ENCODE results near the gene SERPINA9. TPM values are rescaled to one million over a fixed set of nuclear protein-coding genes. Genes with fewer than 3 reads are reported as not detected.
"Not testable (repeated sequence)": the region's sequence is repeated elsewhere in the genome, so short reads cannot be mapped to it uniquely, and the experiment has no call there.

The SERPINA9 gene
- not detected for polyA plus RNA-seq

- DNase-seq: no peak
- no peak within 1 kb of the TSS for H3K4me3 Mint-ChIP-seq
- H3K4me1 Mint-ChIP-seq: peaks cover 0 to 4% of the 10 kb centered on the region in 2 donors
- peaks cover 0 to 19% (median 4%) of the 10 kb centered on the region in 6 donors for H3K9me3 Mint-ChIP-seq
- H3K27me3 Mint-ChIP-seq (ENCODE audit: low read depth in 3 of 3): peaks cover 3 to 4% (median 3%) of the 10 kb centered on the region in 3 donors
- no peak within 1 kb of the TSS for H3K27ac Mint-ChIP-seq
- no peaks in the 10 kb centered on the region for H3K36me3 Mint-ChIP-seq
These were observed at the start of gene SERPINA9 for GRCh38 chr14:94476023-94476422. SERPINA9 (minus strand) TSS chr14:94476197; CDS start chr14:94469840, 6,357 bp downstream.

GRCh38 chr14:94524093-94524492, 48.1 kb upstream of the SERPINA9 start:
- no peaks in the 10 kb centered on the region for H3K4me1 Mint-ChIP-seq
- H3K4me3 Mint-ChIP-seq: no peak overlapping the region
- H3K9me3 Mint-ChIP-seq: peaks cover 0 to 7% (median under 1%) of the 10 kb centered on the region in 6 donors
- no peaks in the 10 kb centered on the region for H3K36me3 Mint-ChIP-seq
- DNase-seq: no peak
- peaks cover 5 to 11% (median 7%) of the 10 kb centered on the region in 3 donors for H3K27me3 Mint-ChIP-seq (ENCODE audit: low read depth in 3 of 3)
- no peak overlapping the region for H3K27ac Mint-ChIP-seq

- H3K36me3 Mint-ChIP-seq: peaks cover 0 to 3% (median 0%) of the 10 kb centered on the region in 3 donors
- H3K27me3 Mint-ChIP-seq (ENCODE audit: low read depth in 3 of 3): peaks cover 5 to 9% (median 7%) of the 10 kb centered on the region in 3 donors
These were observed 47.3 kb upstream of the SERPINA9 start for GRCh38 chr14:94523265-94523664.

GRCh38 chr14:94522115-94522724, 46.2 kb upstream of the SERPINA9 start:
- peaks cover 0 to 9% (median 3%) of the 10 kb centered on the region in 6 donors for H3K9me3 Mint-ChIP-seq
- DNase-seq: no peak
- no peak overlapping the region for H3K27ac Mint-ChIP-seq
- H3K27me3 Mint-ChIP-seq (ENCODE audit: low read depth in 3 of 3): peaks cover 5 to 7% (median 7%) of the 10 kb centered on the region in 3 donors
- peaks cover 0 to 3% (median 0%) of the 10 kb centered on the region in 3 donors for H3K36me3 Mint-ChIP-seq
- no peaks in the 10 kb centered on the region for H3K4me1 Mint-ChIP-seq
- H3K4me3 Mint-ChIP-seq: no peak overlapping the region

More at GRCh38 chr14:94523265-94523664, 47.3 kb upstream of the SERPINA9 start:
- no peak overlapping the region for H3K27ac Mint-ChIP-seq
- H3K9me3 Mint-ChIP-seq: peaks cover 0 to 9% (median 3%) of the 10 kb centered on the region in 6 donors
- DNase-seq: no peak
- no peak overlapping the region for H3K4me3 Mint-ChIP-seq
- H3K4me1 Mint-ChIP-seq: no peaks in the 10 kb centered on the region

GRCh38 chr14:94521375-94522114, 45.5 kb upstream of the SERPINA9 start:
- no peak overlapping the region for H3K4me3 Mint-ChIP-seq

GRCh38 chr14:94517641-94518257, 41.8 kb upstream of the SERPINA9 start:
- peaks cover 0 to 3% (median 0%) of the 10 kb centered on the region in 3 donors for H3K36me3 Mint-ChIP-seq
- H3K27ac Mint-ChIP-seq: no peak overlapping the region
- no peaks in the 10 kb centered on the region for H3K4me1 Mint-ChIP-seq
- H3K9me3 Mint-ChIP-seq: peaks cover 0 to 9% (median 4%) of the 10 kb centered on the region in 6 donors
- H3K4me3 Mint-ChIP-seq: no peak overlapping the region
- peaks cover 3 to 9% (median 5%) of the 10 kb centered on the region in 3 donors for H3K27me3 Mint-ChIP-seq (ENCODE audit: low read depth in 3 of 3)
- no peak for DNase-seq

More at GRCh38 chr14:94521375-94522114, 45.5 kb upstream of the SERPINA9 start:
- DNase-seq: no peak
- Mint-ChIP-seq H3K27me3 (ENCODE audit: low read depth in 3 of 3) (peaks cover 6 to 10% (median 7%) of the 10 kb centered on the region in 3 donors), H3K9me3 (peaks cover 0 to 9% (median 3%) of the 10 kb centered on the region in 6 donors), H3K36me3 (peaks cover 0 to 3% (median 0%) of the 10 kb centered on the region in 3 donors), H3K4me1 (no peaks in the 10 kb centered on the region), H3K27ac (no peak overlapping the region)

GRCh38 chr14:94517248-94517640, 41.2 kb upstream of the SERPINA9 start:
- no peaks in the 10 kb centered on the region for H3K4me1 Mint-ChIP-seq
- peaks cover 0 to 9% (median 4%) of the 10 kb centered on the region in 6 donors for H3K9me3 Mint-ChIP-seq

GRCh38 chr14:94515856-94516255, 39.9 kb upstream of the SERPINA9 start:
- DNase-seq: no peak
- peaks cover 0 to 9% (median 4%) of the 10 kb centered on the region in 6 donors for H3K9me3 Mint-ChIP-seq
- H3K36me3 Mint-ChIP-seq: peaks cover 0 to 3% (median 0%) of the 10 kb centered on the region in 3 donors
- H3K27ac Mint-ChIP-seq: no peak overlapping the region
- H3K27me3 Mint-ChIP-seq (ENCODE audit: low read depth in 3 of 3): peaks cover 1 to 5% (median 4%) of the 10 kb centered on the region in 3 donors
- H3K4me3 Mint-ChIP-seq: no peak overlapping the region
- no peaks in the 10 kb centered on the region for H3K4me1 Mint-ChIP-seq

More at GRCh38 chr14:94517248-94517640, 41.2 kb upstream of the SERPINA9 start:
- Mint-ChIP-seq H3K27ac (no peak overlapping the region), H3K4me3 (no peak overlapping the region), H3K36me3 (peaks cover 0 to 3% (median 0%) of the 10 kb centered on the region in 3 donors), H3K27me3 (ENCODE audit: low read depth in 3 of 3) (peaks cover 3 to 9% (median 5%) of the 10 kb centered on the region in 3 donors)
- DNase-seq: no peak

GRCh38 chr14:94515426-94515825, 39.4 kb upstream of the SERPINA9 start:
- Mint-ChIP-seq H3K27ac (no peak overlapping the region), H3K4me1 (no peaks in the 10 kb centered on the region), H3K9me3 (peaks cover 0 to 9% (median 4%) of the 10 kb centered on the region in 6 donors), H3K27me3 (ENCODE audit: low read depth in 3 of 3) (peaks cover 1 to 5% (median 4%) of the 10 kb centered on the region in 3 donors), H3K4me3 (no peak overlapping the region), H3K36me3 (peaks cover 0 to 3% (median 0%) of the 10 kb centered on the region in 3 donors)
- DNase-seq: no peak

GRCh38 chr14:94514351-94514750, 38.4 kb upstream of the SERPINA9 start:
- Mint-ChIP-seq H3K4me1 (no peaks in the 10 kb centered on the region), H3K36me3 (peaks cover 0 to 3% (median 0%) of the 10 kb centered on the region in 3 donors), H3K9me3 (peaks cover 0 to 7% (median 3%) of the 10 kb centered on the region in 6 donors), H3K27me3 (ENCODE audit: low read depth in 3 of 3) (peaks cover 1 to 4% (median 3%) of the 10 kb centered on the region in 3 donors), H3K27ac (no peak overlapping the region), H3K4me3 (no peak overlapping the region)
- DNase-seq: no peak

GRCh38 chr14:94510481-94510880, 34.5 kb upstream of the SERPINA9 start:
- H3K36me3 Mint-ChIP-seq; H3K4me1 Mint-ChIP-seq; H3K27me3 Mint-ChIP-seq (ENCODE audit: low read depth in 3 of 3); DNase-seq; H3K4me3 Mint-ChIP-seq; H3K9me3 Mint-ChIP-seq; H3K27ac Mint-ChIP-seq: not testable (repeated sequence)

GRCh38 chr14:94509356-94509755, 33.4 kb upstream of the SERPINA9 start, which contains the start of gene SERPINA12:
SERPINA12 (minus strand) TSS chr14:94509469; CDS start chr14:94498397, 11,072 bp downstream.
- H3K27me3 Mint-ChIP-seq (ENCODE audit: low read depth in 3 of 3): peaks cover 0 to 5% (median 4%) of the 10 kb centered on the region in 3 donors
- no peak within 1 kb of the TSS for H3K4me3 Mint-ChIP-seq
- no peaks in the 10 kb centered on the region for H3K4me1 Mint-ChIP-seq
- no peaks in the 10 kb centered on the region for H3K36me3 Mint-ChIP-seq
- no peak within 1 kb of the TSS for H3K27ac Mint-ChIP-seq
- no peaks in the 10 kb centered on the region for H3K9me3 Mint-ChIP-seq
- no peak for DNase-seq

GRCh38 chr14:94505641-94506040, 29.6 kb upstream of the SERPINA9 start:
- no peaks in the 10 kb centered on the region for H3K36me3 Mint-ChIP-seq
- no peaks in the 10 kb centered on the region for H3K9me3 Mint-ChIP-seq
- no peak for DNase-seq
- no peaks in the 10 kb centered on the region for H3K4me1 Mint-ChIP-seq
- peaks cover 0 to 8% (median 5%) of the 10 kb centered on the region in 3 donors for H3K27me3 Mint-ChIP-seq (ENCODE audit: low read depth in 3 of 3)
- H3K27ac Mint-ChIP-seq: no peak overlapping the region
- no peak overlapping the region for H3K4me3 Mint-ChIP-seq

All from immature natural killer cell (primary cell).